IPS-11a (cell line): ENCODE results near the gene ZNF740.
"Not testable (repeated sequence)": the region's sequence is repeated elsewhere in the genome, so short reads cannot be mapped to it uniquely, and the experiment has no call there.

Experiments used
- H3K4me3 ChIP-seq: one replicate; pipeline ENCODE4 v1.5.1; 2013; ENCODE audit warnings: low read depth, low read length, control low read depth

The ZNF740 gene

DNA sequence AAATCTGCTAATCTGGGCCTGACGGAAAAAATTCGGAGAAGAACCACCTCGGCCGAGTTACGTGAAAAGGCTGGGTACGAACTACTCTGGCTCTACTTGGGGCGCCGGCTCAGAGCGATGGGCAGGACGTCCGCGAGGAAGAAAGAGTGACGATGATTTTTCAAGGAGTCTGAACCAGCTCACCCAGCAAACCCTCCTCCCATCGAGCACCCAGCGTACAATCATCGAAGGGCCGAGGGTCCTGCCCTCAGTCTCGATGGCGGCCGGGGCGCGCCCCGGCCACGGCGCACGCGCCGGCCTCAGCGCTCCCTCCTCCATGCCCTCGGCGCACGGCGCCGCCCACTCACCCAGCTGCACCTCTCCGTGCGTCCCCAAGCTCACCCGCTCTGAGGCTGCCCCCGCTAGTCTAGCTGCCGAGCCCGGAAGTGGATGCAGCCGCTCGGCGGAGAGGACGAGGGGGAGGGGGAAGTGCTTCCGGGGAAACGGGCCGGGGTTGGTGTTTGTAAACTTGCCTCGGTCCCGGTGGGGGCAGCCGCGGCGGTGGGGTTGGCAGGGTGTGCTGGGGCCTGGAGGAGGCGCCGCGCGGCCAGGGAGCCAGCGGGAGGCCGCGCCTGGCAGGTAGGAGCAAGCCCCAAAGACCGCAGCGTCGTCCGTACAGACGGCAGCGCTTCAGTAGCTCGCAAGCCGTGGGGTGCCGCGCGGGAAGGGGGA, at the start of gene ZNF740, which contains the start of gene CSAD:
TSS of gene ZNF740 (plus strand) at position 503 of the 711 bp plus-strand sequence. CDS start 1,262 bp downstream, outside the sequence.
TSS of gene CSAD (minus strand) at position 706 of the 711 bp plus-strand sequence. CDS start 7,455 bp downstream, outside the sequence.
- H3K4me3 ChIP-seq, result peak within 1 kb of the TSS; percentile 79

DNA sequence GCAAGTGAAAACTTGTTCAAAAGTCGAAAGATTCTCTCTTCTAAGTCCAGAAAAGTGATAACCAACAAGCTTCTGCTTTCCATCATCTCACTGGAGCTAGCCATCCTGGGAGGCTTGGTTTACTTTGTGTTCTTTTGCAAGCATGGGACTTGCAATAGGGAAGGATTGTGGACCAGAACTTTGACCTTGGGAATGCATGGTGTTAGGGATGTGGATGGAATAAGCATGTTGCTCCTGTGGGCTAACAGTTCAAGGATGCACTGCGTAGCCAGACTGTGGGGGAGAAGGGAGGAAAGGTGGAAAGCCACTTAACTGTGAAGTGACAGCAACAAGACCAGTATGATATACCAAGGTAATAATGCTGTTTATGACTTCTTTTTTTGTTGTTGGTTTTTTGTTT, 48.7 kb upstream of the ZNF740 start:
- no peak overlapping the region for H3K4me3 ChIP-seq

- H3K4me3 ChIP-seq, result no peak overlapping the region
These were observed 46.8 kb upstream of the ZNF740 start for GRCh38 chr12:53133722-53134121.

DNA sequence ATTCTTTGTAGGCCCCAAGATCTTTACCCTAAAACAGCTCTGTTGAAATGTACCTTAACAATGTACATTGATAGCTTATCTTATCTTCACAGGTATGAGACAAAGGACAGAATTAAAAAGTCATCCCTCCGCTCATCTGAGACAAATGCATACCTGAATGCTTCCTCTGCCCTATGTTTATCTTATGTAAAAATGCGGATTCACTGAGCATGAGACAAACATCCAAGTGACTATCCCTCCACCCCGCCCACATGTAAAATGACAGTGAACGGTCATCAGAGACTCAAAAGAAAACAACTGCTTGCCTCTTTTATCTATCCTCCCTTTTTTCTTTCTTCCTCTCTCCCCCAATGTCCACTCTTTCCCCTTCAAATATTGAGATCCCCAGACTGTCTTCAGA, 37.2 kb upstream of the ZNF740 start:
- no peak overlapping the region for H3K4me3 ChIP-seq

DNA sequence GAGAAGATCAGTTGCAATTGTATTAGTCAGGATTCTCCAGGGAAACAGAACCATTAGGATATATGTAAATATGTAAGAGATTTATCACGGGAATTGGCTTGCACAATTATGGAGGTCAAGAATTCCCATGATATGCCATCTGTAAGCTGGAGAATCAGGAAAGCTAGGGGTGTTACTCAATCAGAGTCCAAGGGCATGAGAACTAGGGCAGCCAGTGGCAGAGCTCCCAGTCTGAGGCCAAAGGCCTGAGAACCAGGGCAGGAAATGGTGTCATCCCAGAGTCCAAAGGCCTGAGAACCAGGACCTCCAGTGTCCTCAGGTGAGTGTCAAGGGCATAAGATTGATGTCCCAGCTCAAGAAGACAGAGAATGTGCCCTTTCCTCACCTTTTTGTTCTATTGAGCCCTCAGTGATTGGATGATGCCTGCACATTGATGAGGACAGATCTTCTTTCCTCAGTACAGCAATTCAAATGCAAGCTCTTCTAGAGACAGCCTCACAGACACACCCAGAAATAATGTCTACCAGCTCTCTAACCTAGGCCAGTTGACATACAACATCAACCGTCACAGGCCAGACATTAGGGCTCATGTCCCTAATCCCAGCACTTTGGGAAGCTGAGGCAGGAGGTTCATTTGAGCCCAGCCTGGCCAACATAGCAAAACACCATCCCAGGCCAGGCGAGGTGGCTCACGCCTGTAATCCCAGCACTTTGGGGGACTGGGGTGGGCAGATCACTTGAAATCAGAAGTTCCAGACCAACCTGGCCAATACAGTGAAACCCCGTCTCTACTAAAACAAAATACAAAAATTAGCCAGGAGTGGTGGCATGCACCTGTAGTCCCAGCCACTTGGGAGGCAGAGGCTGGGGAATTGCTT, 34.9 kb upstream of the ZNF740 start:
- no peak overlapping the region for H3K4me3 ChIP-seq

DNA sequence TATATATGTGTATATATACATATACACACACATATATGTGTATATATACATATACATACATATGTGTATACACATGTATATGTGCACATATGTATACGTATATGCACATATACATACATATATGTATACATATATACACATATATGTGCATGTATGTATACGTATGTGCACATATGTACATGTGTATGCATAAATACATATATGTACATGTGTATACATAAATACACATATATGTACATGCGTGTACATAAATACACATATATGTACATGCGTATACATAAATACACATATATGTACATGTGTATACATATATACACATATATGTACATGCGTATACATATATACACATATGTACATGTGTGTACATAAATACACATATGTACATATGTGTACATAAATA, 33.3 kb upstream of the ZNF740 start:
- H3K4me3 ChIP-seq, result no peak overlapping the region

DNA sequence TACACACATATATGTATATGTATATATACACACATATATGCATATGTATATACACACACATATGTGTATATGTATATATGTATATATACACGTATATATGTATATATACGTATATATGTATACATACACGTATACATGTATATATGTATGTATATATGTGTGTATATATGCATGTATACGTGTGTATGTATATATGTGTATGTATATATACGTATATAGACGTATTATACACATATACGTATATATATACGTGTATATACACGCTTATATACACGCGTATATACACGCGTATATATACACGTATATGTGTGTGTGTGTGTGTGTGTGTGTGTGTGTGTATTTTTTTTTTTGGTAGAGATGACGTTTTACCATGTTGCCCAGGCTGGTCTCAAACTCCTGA, 32.9 kb upstream of the ZNF740 start:
- H3K4me3 ChIP-seq, result no peak overlapping the region

DNA sequence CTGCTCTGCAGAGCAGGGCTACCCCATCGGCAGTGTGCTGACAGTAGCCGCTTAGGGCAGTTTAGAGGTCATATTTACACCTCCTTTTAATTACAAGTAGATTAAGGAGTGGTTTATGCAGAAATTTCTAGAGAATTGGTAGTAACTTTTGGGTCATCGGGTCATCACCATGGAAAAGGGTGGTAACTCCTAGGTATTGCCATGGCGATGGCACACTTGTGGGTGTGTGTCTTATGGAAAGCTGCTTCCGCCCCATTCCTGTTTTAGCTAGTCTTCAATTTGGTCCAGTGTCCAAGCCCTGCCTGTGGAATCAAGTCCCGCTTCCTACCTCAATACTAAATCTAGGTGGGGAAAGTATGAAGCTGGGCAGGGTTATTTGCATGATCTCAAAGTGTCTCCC, 29.5 kb upstream of the ZNF740 start:
- no peak overlapping the region for H3K4me3 ChIP-seq

DNA sequence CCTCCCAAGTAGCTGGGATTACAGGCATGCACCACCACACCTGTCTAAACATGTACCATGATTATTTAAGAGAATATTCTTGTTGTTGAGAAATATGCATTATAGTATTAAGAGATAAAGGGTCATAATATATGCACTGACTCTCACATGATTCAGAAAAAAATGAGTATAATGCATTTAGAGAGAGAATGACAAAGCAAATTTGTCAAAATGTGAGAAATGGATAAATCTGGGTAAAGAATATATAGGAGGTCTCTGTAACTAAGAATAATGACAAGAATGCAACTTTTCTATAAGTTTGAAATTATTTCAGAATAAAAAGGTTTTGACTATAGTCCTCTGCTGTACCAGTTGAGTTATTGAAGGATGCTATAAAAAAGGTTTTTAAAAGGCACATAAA, 28.1 kb upstream of the ZNF740 start:
- H3K4me3 ChIP-seq, result no peak overlapping the region

GRCh38 chr12:53159195-53159839, 21.2 kb upstream of the ZNF740 start:
- H3K4me3 ChIP-seq, result no peak overlapping the region

- H3K4me3 ChIP-seq, result no peak overlapping the region
These were observed 20.5 kb upstream of the ZNF740 start for GRCh38 chr12:53160000-53160399.

GRCh38 chr12:53160673-53161072, 19.8 kb upstream of the ZNF740 start:
- H3K4me3 ChIP-seq, result no peak overlapping the region

GRCh38 chr12:53161119-53161911, 19.2 kb upstream of the ZNF740 start:
- H3K4me3 ChIP-seq, result no peak overlapping the region

- not testable (repeated sequence) for H3K4me3 ChIP-seq
These were observed 17.5 kb upstream of the ZNF740 start for GRCh38 chr12:53163008-53163407.

DNA sequence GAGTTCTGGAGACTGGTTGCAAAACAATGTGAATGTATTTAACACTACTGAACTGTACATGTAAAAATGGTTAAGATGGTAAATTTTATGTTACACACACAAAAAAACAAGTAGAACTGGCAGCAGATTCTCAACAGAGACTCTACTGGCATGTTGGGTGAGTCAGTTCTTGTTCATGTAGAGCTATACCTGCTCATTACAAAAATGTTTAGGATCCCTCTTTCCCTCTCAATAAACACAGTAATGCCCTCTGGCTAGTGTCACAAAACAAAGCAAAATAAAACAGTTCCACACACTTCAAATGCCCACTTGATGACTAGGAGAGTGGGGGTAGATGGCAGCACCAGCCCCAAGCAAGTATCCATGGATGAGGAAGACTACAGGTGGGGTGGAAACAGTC, 13.7 kb upstream of the ZNF740 start:
- H3K4me3 ChIP-seq, result no peak overlapping the region

GRCh38 chr12:53169644-53170043, 10.9 kb upstream of the ZNF740 start:
- no peak overlapping the region for H3K4me3 ChIP-seq

DNA sequence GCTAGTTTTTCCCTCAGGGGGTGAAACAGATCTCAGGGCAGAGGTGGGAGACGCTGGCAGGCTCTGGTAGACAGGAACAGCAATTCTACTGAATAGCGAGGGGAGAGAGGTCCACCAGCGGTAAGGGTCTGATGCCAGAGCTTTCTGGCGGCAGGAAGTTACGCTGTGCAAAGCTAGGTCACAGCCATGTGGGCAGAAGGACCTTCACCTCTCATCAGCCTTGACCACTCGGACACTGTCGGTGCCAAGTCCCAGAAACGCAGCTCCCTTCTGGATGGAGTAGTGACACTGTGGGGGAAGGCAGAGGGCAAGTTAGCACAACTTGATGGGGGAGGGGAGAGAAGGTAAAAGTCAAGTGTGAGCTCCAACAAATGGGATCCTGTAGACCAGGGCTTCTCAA, 10.3 kb upstream of the ZNF740 start:
- H3K4me3 ChIP-seq, result no peak overlapping the region

DNA sequence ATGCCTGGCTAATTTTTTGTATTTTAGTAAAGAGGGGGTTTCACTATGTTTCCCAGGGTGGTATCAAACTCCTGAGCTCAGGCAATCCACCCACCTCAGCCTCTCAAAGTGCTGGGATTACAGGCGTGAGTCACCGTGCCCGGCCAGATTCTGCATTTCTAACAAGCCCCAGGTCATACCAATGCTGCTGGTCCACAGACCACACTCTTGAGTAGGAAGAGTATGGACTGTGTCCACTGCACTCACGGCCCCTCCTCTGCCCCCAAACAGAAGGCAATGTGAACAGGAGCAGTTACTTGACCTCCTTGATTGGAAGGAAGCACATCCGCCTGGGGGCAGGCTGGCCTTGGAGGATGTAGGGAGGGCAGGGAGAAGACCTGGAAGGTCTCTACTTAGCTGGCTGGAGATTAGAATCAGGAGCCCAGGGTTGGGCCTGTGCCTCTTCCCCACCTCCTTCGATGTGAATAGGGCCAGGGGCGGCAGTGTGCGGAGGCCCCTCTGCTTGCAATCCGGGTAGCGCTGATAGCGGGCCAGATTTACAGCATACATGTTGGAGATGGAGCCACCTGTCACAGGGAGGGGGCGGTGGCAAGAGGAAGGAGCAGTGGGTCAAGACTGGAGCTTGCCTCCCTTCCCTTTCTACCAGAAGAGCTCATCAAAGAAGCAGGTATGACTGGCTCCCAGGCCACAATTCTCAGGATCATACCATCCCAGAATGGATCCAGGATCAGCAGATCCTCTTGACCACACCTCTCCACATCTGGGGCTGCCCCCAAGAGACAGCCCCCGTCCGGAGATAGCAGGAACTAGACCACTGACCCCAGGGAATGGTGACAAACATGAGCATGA, 9.4 kb upstream of the ZNF740 start:
- no peak overlapping the region for H3K4me3 ChIP-seq

DNA sequence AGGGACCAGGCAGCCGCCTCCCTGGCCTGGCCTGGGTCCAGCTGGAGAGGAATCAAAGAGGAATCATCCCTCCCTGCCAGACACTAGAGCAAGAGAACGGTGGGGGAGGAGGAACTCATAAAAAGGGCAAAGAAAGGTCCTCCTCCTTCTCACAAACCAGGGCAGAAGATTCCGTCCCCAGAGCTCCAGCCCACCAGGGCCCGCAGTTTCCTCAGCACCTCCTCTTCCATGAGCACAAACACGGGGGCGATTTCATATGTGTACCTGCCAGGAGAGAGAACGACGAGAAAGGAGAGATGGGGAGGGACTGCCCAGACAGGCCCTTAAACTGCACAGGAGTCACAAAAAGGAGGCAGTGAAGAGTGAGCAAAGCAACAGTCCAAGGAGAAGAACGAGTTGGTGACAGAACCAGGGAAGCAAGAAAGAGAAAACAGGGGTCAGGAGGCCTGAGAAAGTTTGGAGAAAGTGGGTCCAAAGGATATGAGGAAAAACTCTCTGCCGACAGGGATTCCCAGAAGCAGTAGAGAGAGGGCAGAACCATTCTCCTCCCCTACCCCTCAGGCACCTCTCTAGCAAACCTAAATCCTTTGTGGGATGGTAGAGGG, 8.7 kb upstream of the ZNF740 start:
- H3K4me3 ChIP-seq, result no peak overlapping the region
